ENCODE measurements around the gene P2RX6.
A peak's percentile ranks its signal among the peaks of the same experiment; 100 is the strongest.
"Not testable (repeated sequence)": the region's sequence is repeated elsewhere in the genome, so short reads cannot be mapped to it uniquely, and the experiment has no call there.

P2RX6 gene

DNA sequence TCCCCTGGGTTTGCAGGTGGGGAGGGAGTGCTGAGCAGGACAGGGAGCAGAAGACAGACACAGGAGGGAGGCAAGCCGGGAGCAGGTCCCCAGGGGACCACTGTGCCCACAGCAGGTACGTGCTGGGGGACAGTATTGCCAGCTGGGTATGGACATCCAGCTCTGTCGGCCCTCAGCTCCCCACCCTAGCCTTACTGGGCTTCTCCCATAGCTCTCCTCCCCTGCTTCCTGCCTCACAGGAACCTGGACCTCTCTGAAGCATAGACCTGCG is 40.5 kb downstream of the P2RX6 start:
- TF ChIP-seq ZNF565 (CRISPR knock-in tag; conservative IDR thresholded peaks at IDR 0.05; ENCODE audit: low read depth) (no peak), ZNF70 (CRISPR knock-in tag; IDR thresholded peaks at IDR 0.05) (no peak), CREB5 (CRISPR knock-in tag; IDR thresholded peaks at IDR 0.05; ENCODE audit: low read depth) (no peak), BACH2 (CRISPR knock-in tag; IDR thresholded peaks at IDR 0.05; ENCODE audit: borderline replicate concordance) (no peak), ARNTL (CRISPR knock-in tag; IDR thresholded peaks at IDR 0.05; ENCODE audit: borderline replicate concordance, low read depth) (no peak), SNAI2 (CRISPR knock-in tag; IDR thresholded peaks at IDR 0.05) (no peak), TCF4 (CRISPR knock-in tag; IDR thresholded peaks at IDR 0.05; ENCODE audit: borderline replicate concordance) (no peak), CSDC2 (CRISPR knock-in tag; IDR thresholded peaks at IDR 0.05) (no peak), ZFP30 (CRISPR knock-in tag; IDR thresholded peaks at IDR 0.05) (no peak), ZFP3 (CRISPR knock-in tag; IDR thresholded peaks at IDR 0.05) (no peak), GLIS3 (CRISPR knock-in tag; IDR thresholded peaks at IDR 0.05) (no peak), ISL1 (CRISPR knock-in tag; IDR thresholded peaks at IDR 0.05) (no peak), TOX (CRISPR knock-in tag; IDR thresholded peaks at IDR 0.05; ENCODE audit: borderline replicate concordance) (no peak)
- TF ChIP-seq, protein P1, sequence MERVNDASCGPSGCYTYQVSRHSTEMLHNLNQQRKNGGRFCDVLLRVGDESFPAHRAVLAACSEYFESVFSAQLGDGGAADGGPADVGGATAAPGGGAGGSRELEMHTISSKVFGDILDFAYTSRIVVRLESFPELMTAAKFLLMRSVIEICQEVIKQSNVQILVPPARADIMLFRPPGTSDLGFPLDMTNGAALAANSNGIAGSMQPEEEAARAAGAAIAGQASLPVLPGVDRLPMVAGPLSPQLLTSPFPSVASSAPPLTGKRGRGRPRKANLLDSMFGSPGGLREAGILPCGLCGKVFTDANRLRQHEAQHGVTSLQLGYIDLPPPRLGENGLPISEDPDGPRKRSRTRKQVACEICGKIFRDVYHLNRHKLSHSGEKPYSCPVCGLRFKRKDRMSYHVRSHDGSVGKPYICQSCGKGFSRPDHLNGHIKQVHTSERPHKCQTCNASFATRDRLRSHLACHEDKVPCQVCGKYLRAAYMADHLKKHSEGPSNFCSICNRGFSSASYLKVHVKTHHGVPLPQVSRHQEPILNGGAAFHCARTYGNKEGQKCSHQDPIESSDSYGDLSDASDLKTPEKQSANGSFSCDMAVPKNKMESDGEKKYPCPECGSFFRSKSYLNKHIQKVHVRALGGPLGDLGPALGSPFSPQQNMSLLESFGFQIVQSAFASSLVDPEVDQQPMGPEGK (CRISPR knock-in tag; IDR thresholded peaks at IDR 0.05; ENCODE audit: borderline replicate concordance), result no peak
- TF ChIP-seq, protein P2, sequence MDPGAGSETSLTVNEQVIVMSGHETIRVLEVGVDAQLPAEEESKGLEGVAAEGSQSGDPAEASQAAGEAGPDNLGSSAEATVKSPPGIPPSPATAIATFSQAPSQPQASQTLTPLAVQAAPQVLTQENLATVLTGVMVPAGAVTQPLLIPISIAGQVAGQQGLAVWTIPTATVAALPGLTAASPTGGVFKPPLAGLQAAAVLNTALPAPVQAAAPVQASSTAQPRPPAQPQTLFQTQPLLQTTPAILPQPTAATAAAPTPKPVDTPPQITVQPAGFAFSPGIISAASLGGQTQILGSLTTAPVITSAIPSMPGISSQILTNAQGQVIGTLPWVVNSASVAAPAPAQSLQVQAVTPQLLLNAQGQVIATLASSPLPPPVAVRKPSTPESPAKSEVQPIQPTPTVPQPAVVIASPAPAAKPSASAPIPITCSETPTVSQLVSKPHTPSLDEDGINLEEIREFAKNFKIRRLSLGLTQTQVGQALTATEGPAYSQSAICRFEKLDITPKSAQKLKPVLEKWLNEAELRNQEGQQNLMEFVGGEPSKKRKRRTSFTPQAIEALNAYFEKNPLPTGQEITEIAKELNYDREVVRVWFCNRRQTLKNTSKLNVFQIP (CRISPR knock-in tag; IDR thresholded peaks at IDR 0.05; ENCODE audit: borderline replicate concordance, low read depth), result no peak
- TF ChIP-seq, protein P3, sequence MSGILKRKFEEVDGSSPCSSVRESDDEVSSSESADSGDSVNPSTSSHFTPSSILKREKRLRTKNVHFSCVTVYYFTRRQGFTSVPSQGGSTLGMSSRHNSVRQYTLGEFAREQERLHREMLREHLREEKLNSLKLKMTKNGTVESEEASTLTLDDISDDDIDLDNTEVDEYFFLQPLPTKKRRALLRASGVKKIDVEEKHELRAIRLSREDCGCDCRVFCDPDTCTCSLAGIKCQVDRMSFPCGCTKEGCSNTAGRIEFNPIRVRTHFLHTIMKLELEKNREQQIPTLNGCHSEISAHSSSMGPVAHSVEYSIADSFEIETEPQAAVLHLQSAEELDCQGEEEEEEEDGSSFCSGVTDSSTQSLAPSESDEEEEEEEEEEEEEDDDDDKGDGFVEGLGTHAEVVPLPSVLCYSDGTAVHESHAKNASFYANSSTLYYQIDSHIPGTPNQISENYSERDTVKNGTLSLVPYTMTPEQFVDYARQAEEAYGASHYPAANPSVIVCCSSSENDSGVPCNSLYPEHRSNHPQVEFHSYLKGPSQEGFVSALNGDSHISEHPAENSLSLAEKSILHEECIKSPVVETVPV (CRISPR knock-in tag; IDR thresholded peaks at IDR 0.05), result no peak

DNA sequence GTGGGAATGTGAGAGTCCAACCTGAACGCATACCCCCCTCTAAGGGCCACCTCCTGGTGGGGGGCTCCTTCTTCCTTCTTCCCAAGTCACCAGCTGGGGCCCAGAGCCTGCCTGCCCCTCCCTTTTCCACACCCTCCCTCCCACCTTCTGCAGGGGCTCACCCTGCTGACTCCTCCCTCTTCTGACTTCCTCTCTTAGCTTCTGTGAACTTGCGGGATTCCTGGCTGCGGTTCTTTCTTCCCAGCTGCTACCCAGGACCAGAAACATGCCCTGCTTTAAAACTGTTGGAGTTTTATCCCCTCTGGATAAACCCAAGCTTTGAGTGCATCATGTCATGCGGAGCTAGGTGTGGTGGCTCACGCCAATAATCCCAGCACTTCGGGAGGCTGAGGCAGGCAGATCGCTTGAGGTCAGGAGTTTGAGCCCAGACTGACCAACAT is 40.9 kb downstream of the P2RX6 start:
- ATAC-seq, result no peak
- TF ChIP-seq ISL1 (CRISPR knock-in tag; IDR thresholded peaks at IDR 0.05) (no peak), ZC3H10 (CRISPR knock-in tag; IDR thresholded peaks at IDR 0.05) (no peak), ZFP30 (CRISPR knock-in tag; IDR thresholded peaks at IDR 0.05) (no peak), GLIS3 (CRISPR knock-in tag; IDR thresholded peaks at IDR 0.05) (no peak), SNAI2 (CRISPR knock-in tag; IDR thresholded peaks at IDR 0.05) (no peak), PPARA (CRISPR knock-in tag; IDR thresholded peaks at IDR 0.05; ENCODE audit: borderline replicate concordance) (no peak), BACH2 (CRISPR knock-in tag; IDR thresholded peaks at IDR 0.05; ENCODE audit: borderline replicate concordance) (no peak), OSR1 (CRISPR knock-in tag; IDR thresholded peaks at IDR 0.05) (no peak), CSDC2 (CRISPR knock-in tag; IDR thresholded peaks at IDR 0.05) (no peak), ZFP3 (CRISPR knock-in tag; IDR thresholded peaks at IDR 0.05) (no peak), TOX (CRISPR knock-in tag; IDR thresholded peaks at IDR 0.05; ENCODE audit: borderline replicate concordance) (no peak), ESRRG (CRISPR knock-in tag; IDR thresholded peaks at IDR 0.05) (no peak)
- TF ChIP-seq, protein P3 (CRISPR knock-in tag; IDR thresholded peaks at IDR 0.05), result no peak

More for the DNA sequence above, 40.5 kb downstream of the P2RX6 start:
- no peak for ATAC-seq

GRCh38 chr22:21060363-21060762 is 45.4 kb downstream of the P2RX6 start:
- ATAC-seq, result not testable (repeated sequence)

GRCh38 chr22:21061660-21062321 is 46.8 kb downstream of the P2RX6 start:
- TF ChIP-seq ZNF8 (CRISPR knock-in tag; IDR thresholded peaks at IDR 0.05), result peak; percentile 45; the same call in 1 of the 2 replicates
- not testable (repeated sequence) for ATAC-seq

- ATAC-seq, result not testable (repeated sequence)
These were observed 49.5 kb downstream of the P2RX6 start for GRCh38 chr22:21064425-21064824.

Measured in SK-N-SH treated with all-trans-retinoic acid at 6 μM for 48 hours (cell line).